Karpas-422 (cell line): Measurements from ENCODE around the gene ADPGK. TPM values are rescaled to one million over a fixed set of nuclear protein-coding genes. Genes with fewer than 3 reads are reported as not detected.
"Not testable (repeated sequence)": the region's sequence is repeated elsewhere in the genome, so short reads cannot be mapped to it uniquely, and the experiment has no call there.

Experiments used
- DNase-seq: peaks from one replicate; pipeline ENCODE4 v3.0.0-alpha.2; 2015
- H2AFZ ChIP-seq: fragments of 200-600 bp; sonication (generic); 2 replicates; pipeline ENCODE4 v1.6.1; 2014; ENCODE audit warnings: antibody characterized with exemption, low read length, mixed read lengths
- H3K27ac ChIP-seq: fragments of 200-600 bp; sonication (generic); 2 replicates; pipeline ENCODE4 v1.5.1; 2014; ENCODE audit warnings: mild to moderate bottlenecking, low read length, moderate library complexity
- H3K27me3 ChIP-seq: fragments of 200-600 bp; sonication (generic); 2 replicates; pipeline ENCODE4 v1.6.1; 2014; ENCODE audit warnings: low read length, mixed read lengths
- H3K36me3 ChIP-seq: fragments of 200-600 bp; sonication (generic); 2 replicates; pipeline ENCODE4 v1.6.1; 2014; ENCODE audit warnings: low read length, mixed read lengths; ENCODE audit not compliant: insufficient read depth
- H3K4me1 ChIP-seq: fragments of 200-600 bp; sonication (generic); 2 replicates; pipeline ENCODE4 v1.6.1; 2014; ENCODE audit warnings: mild to moderate bottlenecking, low read length, mixed read lengths
- H3K4me2 ChIP-seq: fragments of 200-600 bp; sonication (generic); 2 replicates; pipeline ENCODE4 v1.6.1; 2014; ENCODE audit warnings: low read length, low read depth, mild to moderate bottlenecking; ENCODE audit not compliant: poor library complexity, severe bottlenecking
- H3K4me3 ChIP-seq: fragments of 200-600 bp; sonication (generic); 2 replicates; pipeline ENCODE4 v1.5.1; 2014; ENCODE audit warnings: mild to moderate bottlenecking, antibody characterized with exemption, low read length, mixed read lengths
- H3K79me2 ChIP-seq: fragments of 200-600 bp; sonication (generic); 2 replicates; pipeline ENCODE4 v1.6.1; 2014; ENCODE audit warnings: mild to moderate bottlenecking, low read length, mixed read lengths
- H3K9ac ChIP-seq: fragments of 200-600 bp; sonication (generic); 2 replicates; pipeline ENCODE4 v1.6.0; 2014; ENCODE audit warnings: low read length
- H3K9me2 ChIP-seq: fragments of 200-600 bp; sonication (generic), shearing (Covaris generic); replicated peaks from 2 replicates; pipeline ENCODE4 v1.6.0; 2014; ENCODE audit warnings: mild to moderate bottlenecking, low read length, moderate library complexity; ENCODE audit not compliant: insufficient read depth
- H3K9me3 ChIP-seq: fragments of 300-700, 200-600 bp; sonication (generic); 2 replicates; pipeline ENCODE4 v1.6.1; 2014; ENCODE audit warnings: low read length, mixed read lengths
- H4K20me1 ChIP-seq: fragments of 200-600 bp; sonication (generic); 2 replicates; pipeline ENCODE4 v1.6.1; 2014; ENCODE audit warnings: mild to moderate bottlenecking, antibody characterized with exemption, low read length, low read depth; ENCODE audit not compliant: insufficient read depth
- total RNA-seq: library from RNA; depleted of rRNA; stranded (reverse); fragments of >200 nt; shearing (Covaris generic); gene quantifications from 2 replicates; pipeline ENCODE4 v1.2.3, GENCODE V29; 2014; ENCODE audit warnings: low replicate concordance

ADPGK gene
- total RNA-seq, 1 experiment from 2014 or later = 75.7 TPM

DNA sequence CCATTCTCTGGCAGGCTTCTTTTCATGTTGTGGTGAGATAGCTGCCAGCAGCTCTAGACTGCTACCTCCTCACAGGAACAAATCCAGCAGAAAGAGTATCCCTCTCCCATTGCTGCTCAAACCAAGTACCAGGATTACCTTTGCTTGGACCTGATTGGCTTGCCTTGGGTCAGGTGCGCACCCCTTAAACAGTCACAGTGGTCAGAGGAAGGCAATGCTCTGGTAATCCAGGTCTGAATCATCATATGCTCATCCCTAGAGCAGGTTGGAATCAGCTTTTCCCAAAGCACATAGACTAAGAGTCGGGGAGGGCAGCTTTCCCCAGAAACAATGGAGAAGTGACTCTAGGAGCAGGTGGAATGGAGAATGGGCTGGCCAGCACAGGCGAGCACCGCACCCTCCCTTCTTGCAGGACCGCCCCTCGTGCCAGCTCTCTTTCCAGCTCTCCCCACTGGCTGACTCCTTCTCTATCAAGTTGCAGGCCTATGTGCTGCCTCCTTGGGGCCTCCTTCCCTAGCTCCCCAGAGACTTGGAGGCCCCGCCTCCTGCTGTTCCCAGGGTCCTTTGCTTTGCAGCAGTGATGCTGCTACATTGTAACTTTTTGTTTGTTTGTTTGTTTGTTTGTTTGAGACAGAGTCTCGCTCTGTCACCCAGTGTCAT is 29.9 kb upstream of the ADPGK start:
- no peak for DNase-seq
- H3K4me2 ChIP-seq = no peak overlapping the region
- H3K36me3 ChIP-seq = no peaks in the 10 kb centered on the region
- no peaks in the 10 kb centered on the region for H3K27me3 ChIP-seq
- H3K9ac ChIP-seq = no peak overlapping the region
- H3K9me2 ChIP-seq = no peaks in the 10 kb centered on the region
- no peaks in the 10 kb centered on the region for H4K20me1 ChIP-seq
- no peaks in the 10 kb centered on the region for H3K79me2 ChIP-seq
- no peaks in the 10 kb centered on the region for H3K4me1 ChIP-seq
- H3K4me3 ChIP-seq = no peak overlapping the region
- no peak overlapping the region for H3K27ac ChIP-seq
- H2AFZ ChIP-seq = no peak overlapping the region
- no peaks in the 10 kb centered on the region for H3K9me3 ChIP-seq

DNA sequence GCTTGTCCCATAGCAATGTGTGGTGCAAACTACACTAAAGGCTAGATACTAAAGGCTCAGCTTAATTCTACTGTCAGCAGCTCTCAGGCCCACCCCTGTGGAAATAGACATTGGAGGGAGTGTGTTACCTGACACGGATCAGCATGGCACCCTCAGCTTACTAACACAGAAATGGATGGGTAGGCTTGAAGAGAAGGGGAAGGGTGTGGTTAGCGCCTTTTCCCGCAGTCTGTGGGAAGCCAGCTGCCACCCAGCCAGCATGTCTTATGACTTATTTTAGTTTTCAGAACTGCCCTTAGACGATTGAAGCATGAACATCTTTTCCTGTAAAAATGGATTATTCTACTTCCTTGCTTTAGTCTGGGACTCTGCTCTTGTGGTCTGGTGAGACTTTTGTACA is 25.8 kb upstream of the ADPGK start:
- Histone ChIP-seq H3K9ac (no peak overlapping the region), H4K20me1 (no peaks in the 10 kb centered on the region), H3K4me2 (no peak overlapping the region), H3K79me2 (no peaks in the 10 kb centered on the region), H3K27me3 (no peaks in the 10 kb centered on the region), H3K9me3 (no peaks in the 10 kb centered on the region), H2AFZ (no peak overlapping the region), H3K4me1 (no peaks in the 10 kb centered on the region), H3K27ac (no peak overlapping the region), H3K36me3 (no peaks in the 10 kb centered on the region), H3K4me3 (no peak overlapping the region), H3K9me2 (no peaks in the 10 kb centered on the region)
- no peak for DNase-seq

DNA sequence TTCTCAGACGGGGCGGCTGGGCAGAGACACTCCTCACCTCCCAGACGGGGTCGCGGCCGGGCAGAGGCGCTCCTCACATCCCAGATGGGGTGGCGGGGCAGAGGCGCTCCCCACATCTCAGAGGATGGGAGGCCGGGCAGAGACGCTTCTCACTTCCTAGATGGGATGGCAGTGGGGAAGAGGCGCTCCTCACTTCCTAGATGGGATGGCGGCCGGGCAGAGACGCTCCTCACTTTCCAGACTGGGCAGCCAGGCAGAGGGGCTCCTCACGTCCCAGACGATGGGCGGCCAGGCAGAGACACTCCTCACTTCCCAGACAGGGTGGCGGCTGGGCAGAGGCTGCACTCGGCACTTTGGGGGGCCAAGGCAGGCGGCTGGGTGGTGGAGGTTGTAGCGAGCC is 23.8 kb upstream of the ADPGK start:
- not testable (repeated sequence) for H3K4me3 ChIP-seq, H3K79me2 ChIP-seq, H3K27me3 ChIP-seq, H3K9ac ChIP-seq, H2AFZ ChIP-seq, H3K9me3 ChIP-seq, H4K20me1 ChIP-seq, H3K4me2 ChIP-seq, H3K9me2 ChIP-seq, DNase-seq, H3K4me1 ChIP-seq, H3K36me3 ChIP-seq, H3K27ac ChIP-seq

DNA sequence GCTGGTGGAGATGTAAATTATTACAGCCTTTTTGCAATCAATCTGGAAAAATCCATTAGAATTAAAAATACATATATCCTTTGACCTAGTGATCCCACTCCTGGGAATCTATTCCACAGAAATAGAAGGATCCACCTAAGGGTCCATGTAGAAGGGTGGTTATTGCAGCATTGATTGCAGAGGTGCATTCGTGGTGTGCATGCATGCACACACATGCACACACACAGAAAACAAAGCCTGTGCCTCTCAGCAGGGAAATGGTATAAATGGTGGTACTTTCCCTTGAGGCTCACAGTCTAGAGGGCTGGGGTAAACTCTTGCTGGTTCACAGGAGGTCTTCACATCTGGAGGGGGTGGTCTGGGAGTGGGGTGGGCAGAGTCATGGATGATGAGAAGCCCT is 19.4 kb upstream of the ADPGK start:
- H3K79me2 ChIP-seq = no peaks in the 10 kb centered on the region
- no peaks in the 10 kb centered on the region for H3K9me2 ChIP-seq
- H3K27me3 ChIP-seq = no peaks in the 10 kb centered on the region
- no peak overlapping the region for H3K27ac ChIP-seq
- no peak overlapping the region for H3K9ac ChIP-seq
- no peak overlapping the region for H3K4me3 ChIP-seq
- no peaks in the 10 kb centered on the region for H3K4me1 ChIP-seq
- H3K4me2 ChIP-seq = no peak overlapping the region
- H4K20me1 ChIP-seq = no peaks in the 10 kb centered on the region
- H3K36me3 ChIP-seq = no peaks in the 10 kb centered on the region
- DNase-seq = no peak
- no peaks in the 10 kb centered on the region for H3K9me3 ChIP-seq
- no peak overlapping the region for H2AFZ ChIP-seq

DNA sequence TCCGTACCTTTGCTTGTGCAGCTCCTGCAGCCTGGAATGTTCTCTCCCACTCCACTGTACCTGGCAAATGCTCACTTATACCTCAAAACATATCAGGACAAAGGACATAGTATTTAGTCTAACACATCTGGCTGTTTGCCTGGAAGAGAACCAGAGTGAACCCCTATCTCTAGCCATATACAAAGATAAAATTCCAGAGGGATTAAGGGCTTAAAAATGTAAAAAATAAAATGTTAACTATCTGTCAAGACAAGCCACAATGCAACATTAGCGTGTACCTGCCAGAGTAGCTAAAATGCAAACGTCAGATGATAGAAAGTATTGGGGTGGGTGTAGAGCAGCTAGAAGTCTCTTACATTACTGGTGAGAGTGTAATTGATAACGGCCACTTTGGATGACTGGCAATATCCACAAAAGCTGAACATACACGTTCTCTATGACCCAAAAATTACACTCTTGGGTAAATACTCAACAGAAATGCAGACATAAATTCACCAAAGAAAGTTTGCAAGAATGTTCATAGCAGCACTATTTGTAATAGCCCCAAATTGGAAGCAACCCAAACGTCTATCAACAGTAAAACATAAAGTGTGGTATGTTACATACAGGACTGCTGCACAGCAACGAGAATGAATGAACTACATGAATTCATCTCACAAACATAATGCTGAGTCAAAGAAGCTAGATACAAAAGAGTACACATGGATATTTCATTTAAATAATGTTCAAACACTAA is 18.2 kb upstream of the ADPGK start:
- Histone ChIP-seq H4K20me1 (no peaks in the 10 kb centered on the region), H2AFZ (no peak overlapping the region), H3K36me3 (no peaks in the 10 kb centered on the region), H3K4me3 (no peak overlapping the region), H3K27me3 (no peaks in the 10 kb centered on the region), H3K4me1 (no peaks in the 10 kb centered on the region), H3K9ac (no peak overlapping the region), H3K79me2 (no peaks in the 10 kb centered on the region), H3K9me2 (no peaks in the 10 kb centered on the region), H3K4me2 (no peak overlapping the region), H3K9me3 (no peaks in the 10 kb centered on the region), H3K27ac (no peak overlapping the region)
- no peak for DNase-seq

DNA sequence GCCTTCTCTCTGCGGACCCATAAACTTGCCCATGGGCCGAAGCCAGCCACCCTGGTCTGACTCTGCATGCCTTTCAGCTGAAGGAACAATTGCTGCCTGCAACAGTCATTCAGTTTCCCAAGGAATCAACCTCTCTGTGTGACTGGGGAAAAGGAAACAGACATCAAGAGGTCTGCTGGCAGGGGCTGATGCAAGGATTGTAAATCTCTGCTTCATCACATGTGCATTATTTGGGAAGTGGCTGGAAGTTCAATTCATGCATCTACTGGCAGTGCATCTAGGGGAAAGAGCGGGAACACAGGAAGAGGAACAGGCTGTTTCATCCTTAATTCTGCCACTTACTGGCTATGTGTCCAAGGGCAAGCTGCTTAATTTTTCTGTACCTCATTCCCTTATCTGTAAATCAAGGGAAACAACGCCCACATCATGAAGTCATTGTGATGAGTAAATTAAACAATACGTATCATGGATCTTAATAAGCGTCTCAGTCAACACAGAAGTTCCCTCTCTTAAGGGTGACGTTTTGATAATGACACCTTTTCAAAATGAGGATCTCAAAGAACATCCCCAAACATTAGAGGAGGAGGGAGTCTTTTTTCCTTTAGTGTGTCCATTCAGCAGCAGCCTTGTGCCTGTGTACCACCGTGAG is 17.4 kb upstream of the ADPGK start:
- H3K36me3 ChIP-seq = no peaks in the 10 kb centered on the region
- H2AFZ ChIP-seq = no peak overlapping the region
- no peaks in the 10 kb centered on the region for H4K20me1 ChIP-seq
- no peaks in the 10 kb centered on the region for H3K79me2 ChIP-seq
- H3K9me3 ChIP-seq = no peaks in the 10 kb centered on the region
- DNase-seq = no peak
- no peak overlapping the region for H3K9ac ChIP-seq
- H3K4me2 ChIP-seq = no peak overlapping the region
- no peaks in the 10 kb centered on the region for H3K9me2 ChIP-seq
- no peak overlapping the region for H3K27ac ChIP-seq
- no peaks in the 10 kb centered on the region for H3K27me3 ChIP-seq
- H3K4me3 ChIP-seq = no peak overlapping the region
- no peaks in the 10 kb centered on the region for H3K4me1 ChIP-seq

DNA sequence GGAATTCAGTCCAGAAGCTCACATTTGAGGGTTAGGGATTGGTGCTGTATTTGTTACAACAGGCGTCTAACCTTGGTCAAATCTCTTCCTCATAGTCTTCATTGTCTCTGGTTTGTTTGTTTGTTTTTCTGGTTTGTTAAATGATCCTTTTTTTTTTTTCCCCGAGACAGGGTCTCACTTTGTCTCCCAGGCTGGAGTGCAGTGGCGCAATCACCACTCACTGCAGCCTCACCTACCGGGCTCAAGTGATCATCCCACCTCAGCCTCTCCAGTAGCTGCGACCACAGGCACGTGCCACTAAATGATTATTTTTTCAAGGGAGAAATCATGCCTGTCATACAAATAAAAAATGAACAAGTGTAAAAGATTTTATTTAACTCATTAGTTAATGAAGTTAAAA is 14.3 kb upstream of the ADPGK start:
- Histone ChIP-seq H4K20me1 (no peaks in the 10 kb centered on the region), H3K4me3 (no peak overlapping the region), H3K9me2 (no peaks in the 10 kb centered on the region), H3K36me3 (no peaks in the 10 kb centered on the region), H3K27me3 (no peaks in the 10 kb centered on the region), H3K9ac (no peak overlapping the region), H3K9me3 (no peaks in the 10 kb centered on the region), H3K27ac (no peak overlapping the region), H3K4me2 (no peak overlapping the region), H3K4me1 (no peaks in the 10 kb centered on the region), H3K79me2 (no peaks in the 10 kb centered on the region), H2AFZ (no peak overlapping the region)
- no peak for DNase-seq

DNA sequence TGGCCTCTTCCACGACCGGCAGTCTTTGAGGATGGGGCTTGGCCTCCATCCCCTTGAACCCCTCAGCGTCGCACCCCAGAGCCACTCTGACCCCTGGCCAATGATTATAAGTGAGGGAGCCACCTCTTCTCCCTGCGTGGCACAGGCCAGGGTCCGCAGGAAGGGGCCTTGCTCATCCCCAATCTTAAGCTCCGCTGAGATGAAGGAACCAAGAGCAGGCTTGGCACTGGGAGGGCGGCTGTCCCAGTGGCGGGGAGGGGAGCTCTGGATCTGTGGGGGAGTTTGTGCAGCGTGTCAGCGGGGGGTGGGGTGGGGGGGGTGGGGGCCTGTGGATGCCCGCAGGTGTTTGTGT is 13.8 kb upstream of the ADPGK start:
- no peaks in the 10 kb centered on the region for H3K9me2 ChIP-seq
- H3K4me3 ChIP-seq = no peak overlapping the region
- no peaks in the 10 kb centered on the region for H3K9me3 ChIP-seq
- H4K20me1 ChIP-seq = no peaks in the 10 kb centered on the region
- no peak overlapping the region for H3K4me2 ChIP-seq
- H3K27ac ChIP-seq = no peak overlapping the region
- no peaks in the 10 kb centered on the region for H3K27me3 ChIP-seq
- H3K9ac ChIP-seq = no peak overlapping the region
- H3K4me1 ChIP-seq = no peaks in the 10 kb centered on the region
- H3K79me2 ChIP-seq = no peaks in the 10 kb centered on the region
- no peak overlapping the region for H2AFZ ChIP-seq
- H3K36me3 ChIP-seq = no peaks in the 10 kb centered on the region
- DNase-seq = no peak
